Prostate gland (tissue), 1 donor: Measurements from ENCODE around the gene BBS10.

ENCODE experiments used
- POLR2A ChIP-seq: fragments of 450-650 bp; IDR thresholded peaks from one replicate; pipeline ENCODE4 v1.6.1; 2016; ENCODE audit warnings: antibody characterized with exemption, mild to moderate bottlenecking
- POLR2AphosphoS5 ChIP-seq: sonication (generic); formaldehyde crosslinking; IDR thresholded peaks from one replicate; pipeline ENCODE4 v1.6.1; 2017; ENCODE audit warnings: antibody characterized with exemption

GRCh38 chr12:76341436-76342030 lies 6.7 kb downstream of the BBS10 start:
- TF ChIP-seq POLR2A, result no peak
- TF ChIP-seq POLR2AphosphoS5, result no peak
